Cardiac muscle cell (in vitro differentiated cells and primary cell): ENCODE results near the gene C2orf80. TPM values are rescaled to one million over a fixed set of nuclear protein-coding genes. Genes with fewer than 3 reads are reported as not detected.
"Not testable (repeated sequence)": the region's sequence is repeated elsewhere in the genome, so short reads cannot be mapped to it uniquely, and the experiment has no call there.

ENCODE experiments used
- DNase-seq, 2 donors: peaks; one replicate each; pipeline versions ENCODE4 v3.0.0 to v3.0.0-alpha.2; 2010 to 2017; ENCODE audit warnings: low read depth in 1 of 2, low spot score in 1 of 2
- H3K27ac ChIP-seq: fragments of 200-600 bp; sonication (generic); 2 replicates; pipeline ENCODE4 v1.5.1; 2016
- H3K27me3 ChIP-seq: fragments of 200-600 bp; sonication (generic); 2 replicates; pipeline ENCODE4 v1.6.0; 2016; ENCODE audit warnings: control low read depth
- H3K36me3 ChIP-seq: fragments of 200-600 bp; sonication (generic); 2 replicates; pipeline ENCODE4 v1.5.1; 2016; ENCODE audit warnings: control low read depth
- H3K4me1 ChIP-seq: fragments of 200-600 bp; sonication (generic); 2 replicates; pipeline ENCODE4 v1.8.1; 2017; ENCODE audit warnings: low read depth, mild to moderate bottlenecking, mixed run types
- H3K4me3 ChIP-seq: fragments of 200-600 bp; sonication (generic); 2 replicates; pipeline ENCODE4 v1.5.1; 2016; ENCODE audit warnings: mild to moderate bottlenecking
- H3K9me3 ChIP-seq: fragments of 200-600 bp; sonication (generic); 2 replicates; pipeline ENCODE4 v1.5.1; 2017; ENCODE audit warnings: low read depth, mild to moderate bottlenecking, control low read depth
- CTCF ChIP-seq: IDR thresholded peaks from 2 replicates; pipeline ENCODE4 v1.5.1; 2012; ENCODE audit warnings: low read depth, mild to moderate bottlenecking, low read length
- polyA plus RNA-seq: library from polyadenylated mRNA; unstranded; fragments of >200 nt; fragmentation: Nextera tagmentation; extraction: Ambion mirVana; gene quantifications from 2 replicates; pipeline ENCODE4 v1.2.1, GENCODE V29; 2016
- total RNA-seq: library from RNA; depleted of rRNA; stranded (reverse); fragments of >200 nt; gene quantifications from 2 replicates; pipeline ENCODE4 v1.2.3, GENCODE V29; 2016

The C2orf80 gene
- total and polyA plus RNA-seq, 2 experiments from 2014 or later = not detected

- Histone ChIP-seq H3K4me1 (no peaks in the 10 kb centered on the region), H3K27ac (no peak overlapping the region), H3K4me3 (no peak overlapping the region), H3K36me3 (no peaks in the 10 kb centered on the region), H3K27me3 (no peaks in the 10 kb centered on the region), H3K9me3 (no peaks in the 10 kb centered on the region)
- no peak for TF ChIP-seq CTCF
- no peak for DNase-seq
Measured at GRCh38 chr2:208118918-208119317, 70.9 kb downstream of the C2orf80 start.

GRCh38 chr2:208117390-208117789 is 72.4 kb downstream of the C2orf80 start:
- H3K36me3 ChIP-seq, H3K9me3 ChIP-seq, DNase-seq, H3K4me1 ChIP-seq, H3K27ac ChIP-seq, H3K27me3 ChIP-seq, H3K4me3 ChIP-seq: not testable (repeated sequence)

Other genes starting within 250 kb of the C2orf80 start
- gene PLEKHM3, start 164.5 kb downstream of the C2orf80 start, total RNA-seq = 7.7 and 8.0 TPM in 2 replicates
- 5.5 and 6.7 TPM in 2 replicates for gene PLEKHM3, start 164.5 kb downstream of the C2orf80 start, polyA plus RNA-seq
- not detected in 2 replicates for gene CRYGD, start 65.5 kb downstream of the C2orf80 start, total RNA-seq
- gene CRYGD, start 65.5 kb downstream of the C2orf80 start, polyA plus RNA-seq = not detected in 2 replicates
- gene CRYGC, start 60.2 kb downstream of the C2orf80 start, total RNA-seq = not detected in 2 replicates
- not detected in 2 replicates for gene CRYGC, start 60.2 kb downstream of the C2orf80 start, polyA plus RNA-seq
- not detected in 2 replicates for gene CRYGB, start 43.9 kb downstream of the C2orf80 start, total RNA-seq
- not detected in 2 replicates for gene CRYGB, start 43.9 kb downstream of the C2orf80 start, polyA plus RNA-seq
- not detected in 2 replicates for gene CRYGA, start 26.4 kb downstream of the C2orf80 start, total RNA-seq
- gene CRYGA, start 26.4 kb downstream of the C2orf80 start, polyA plus RNA-seq = not detected in 2 replicates
- gene IDH1, start 65.0 kb upstream of the C2orf80 start, total RNA-seq = 85.4 and 138 TPM in 2 replicates
- 118 and 164 TPM in 2 replicates for gene IDH1, start 65.0 kb upstream of the C2orf80 start, polyA plus RNA-seq
- gene PIKFYVE, start 76.2 kb upstream of the C2orf80 start, total RNA-seq = 15.3 and 24.3 TPM in 2 replicates
- 7.3 and 7.5 TPM in 2 replicates for gene PIKFYVE, start 76.2 kb upstream of the C2orf80 start, polyA plus RNA-seq
- gene PTH2R, start 216.8 kb upstream of the C2orf80 start, total RNA-seq = 0.09 TPM in 1 of 2 replicates, not detected in the other
- not detected in 2 replicates for gene PTH2R, start 216.8 kb upstream of the C2orf80 start, polyA plus RNA-seq